GM12878 (cell line): Measurements from ENCODE around the gene ELMOD3. TPM values are rescaled to one million over a fixed set of nuclear protein-coding genes. Genes with fewer than 3 reads are reported as not detected.

Source experiments
- ATAC-seq: fragments of 200-7000 bp; cut with Tn5 transposase; 3 replicates; pipeline ENCODE4 v1.9.1; 2020; ENCODE audit warnings: mild to moderate bottlenecking, moderate library complexity
- BruUV-seq: library from RNA; stranded (reverse); fragments of 400-500 nt; replicated peaks from 2 replicates; lab custom pipeline; 2021; lab: Mats Ljungman, UMichigan
- CTCF ChIA-PET: fragments of 300-600 bp; sonication (Branson Sonifier 250); formaldehyde crosslinking; extraction: SDS; loops from one replicate; lab custom pipeline; 2021; ENCODE audit warnings: inconsistent platforms; lab: Yijun Ruan, JAX
- POLR2A ChIA-PET: fragments of 350-600 bp; formaldehyde crosslinking; extraction: SDS; loops from one replicate; lab custom pipeline; 2021; ENCODE audit warnings: inconsistent platforms; lab: Charles Lee
- RAD21 ChIA-PET: fragments of 300-600 bp; sonication (Branson Sonifier 250); formaldehyde crosslinking; loops from one replicate; lab custom pipeline; 2023; ENCODE audit warnings: antibody characterized with exemption; ENCODE audit not compliant: unreplicated experiment; lab: Charles Lee
- SMC1A ChIA-PET: fragments of 300-600 bp; sonication (Branson Sonifier 250); formaldehyde crosslinking; loops from one replicate; lab custom pipeline; 2023; ENCODE audit not compliant: unreplicated experiment, uncharacterized antibody; lab: Charles Lee
- DNase-seq: peaks from one replicate; pipeline ENCODE4 v3.0.0-alpha.2; 2011; ENCODE audit warnings: low read depth, low spot score
- FAIRE-seq: peaks from 3 replicates; lab custom pipeline; 2011; peaks lifted over from hg19 to GRCh38; lab: Jason Lieb, UNC
- H2AFZ ChIP-seq: 2 replicates; pipeline ENCODE4 v1.6.0; 2011; ENCODE audit warnings: low read depth, low read length, control low read depth; ENCODE audit not compliant: control insufficient read depth
- H3K27ac ChIP-seq: 2 replicates; pipeline ENCODE4 v1.5.1; 2011; ENCODE audit warnings: control low read depth; ENCODE audit not compliant: control insufficient read depth, insufficient read depth
- H3K27me3 ChIP-seq, 2 experiments: replicated peaks in 1 of 2; 2 replicates each; pipeline versions ENCODE4 v1.6.0 to v1.6.1; 2011; ENCODE audit warnings: low read length in 1 of 2; ENCODE audit not compliant: control insufficient read depth in 2 of 2, insufficient read depth in 2 of 2
- H3K36me3 ChIP-seq, 2 experiments: 2 replicates each; pipeline ENCODE4 v1.5.1; 2011; ENCODE audit warnings: low read length in 1 of 2; ENCODE audit not compliant: control insufficient read depth in 2 of 2, insufficient read depth in 2 of 2
- H3K4me1 ChIP-seq: 2 replicates; pipeline ENCODE4 v1.6.1; 2011; ENCODE audit warnings: mild to moderate bottlenecking, low read length, moderate library complexity, mixed read lengths; ENCODE audit not compliant: control insufficient read depth, insufficient read depth
- H3K4me2 ChIP-seq: 2 replicates; pipeline ENCODE4 v1.6.0; 2011; ENCODE audit warnings: control low read depth; ENCODE audit not compliant: control insufficient read depth, insufficient read depth
- H3K4me3 ChIP-seq: fragments of 200-600 bp; sonication (generic); 2 replicates; pipeline ENCODE4 v1.5.1; 2016
- H3K79me2 ChIP-seq: 2 replicates; pipeline ENCODE4 v1.6.0; 2011; ENCODE audit warnings: low read length; ENCODE audit not compliant: control insufficient read depth, insufficient read depth
- H3K9ac ChIP-seq: 2 replicates; pipeline ENCODE4 v1.8.0; 2011; ENCODE audit warnings: low read length, control low read depth, mixed read lengths; ENCODE audit not compliant: control insufficient read depth, insufficient read depth
- H3K9me3 ChIP-seq: replicated peaks from 3 replicates; pipeline ENCODE4 v1.5.1; 2011; ENCODE audit warnings: mild to moderate bottlenecking, low read length; ENCODE audit not compliant: control insufficient read depth, insufficient read depth
- H4K20me1 ChIP-seq: 2 replicates; pipeline ENCODE4 v1.6.0; 2011; ENCODE audit not compliant: control insufficient read depth, insufficient read depth
- DPF2 ChIP-seq: fragments of 450-650 bp; IDR thresholded peaks from 2 replicates; pipeline ENCODE4 v1.6.1; 2017; ENCODE audit warnings: mild to moderate bottlenecking
- EED ChIP-seq: sonication (generic); IDR thresholded peaks from 2 replicates; pipeline ENCODE4 v1.6.1; 2016; ENCODE audit warnings: antibody characterized with exemption, low read depth
- ETV6 ChIP-seq, 2 experiments: fragments of 450-650 bp in 1 of 2; IDR thresholded peaks in 1 of 2; conservative IDR thresholded peaks in 1 of 2; 2 replicates each; pipeline ENCODE4 v1.6.1; 2014; ENCODE audit warnings: antibody characterized with exemption in 1 of 2, borderline replicate concordance in 1 of 2, low read depth in 1 of 2, mild to moderate bottlenecking in 1 of 2, moderate library complexity in 1 of 2
- HSF1 ChIP-seq: fragments of 150-350 bp; IDR thresholded peaks from 2 replicates; pipeline ENCODE4 v1.6.1; 2014; ENCODE audit warnings: mild to moderate bottlenecking, low read depth, low read length
- JUNB ChIP-seq: IDR thresholded peaks from 2 replicates; pipeline ENCODE4 v1.6.1; 2016; ENCODE audit warnings: antibody characterized with exemption, mild to moderate bottlenecking
- POLR2A ChIP-seq: IDR thresholded peaks from 2 replicates; pipeline ENCODE4 v1.6.1; 2011; ENCODE audit warnings: low read depth, mild to moderate bottlenecking, low read length
- POLR2AphosphoS5 ChIP-seq: IDR thresholded peaks from 2 replicates; pipeline ENCODE4 v1.6.1; 2011; ENCODE audit warnings: mild to moderate bottlenecking, low read length, inconsistent platforms
- POU2F2 ChIP-seq: IDR thresholded peaks from 3 replicates; pipeline ENCODE4 v1.6.1; 2011; ENCODE audit warnings: low read depth, mild to moderate bottlenecking, low read length, borderline replicate concordance
- REST ChIP-seq: IDR thresholded peaks from 2 replicates; pipeline ENCODE4 v1.6.1; 2012; ENCODE audit warnings: mild to moderate bottlenecking, low read depth, low read length
- SKIL ChIP-seq: fragments of 450-650 bp; IDR thresholded peaks from 2 replicates; pipeline ENCODE4 v1.6.1; 2017; ENCODE audit warnings: mild to moderate bottlenecking, low read depth, inconsistent platforms; ENCODE audit not compliant: poor library complexity, severe bottlenecking
- SMARCA5 ChIP-seq: fragments of 450-650 bp; IDR thresholded peaks from 2 replicates; pipeline ENCODE4 v1.6.1; 2017; ENCODE audit warnings: mild to moderate bottlenecking
- SMC3 ChIP-seq: IDR thresholded peaks from 2 replicates; pipeline ENCODE4 v1.6.1; 2011; ENCODE audit warnings: low read length, improper control_type of control experiment, borderline replicate concordance
- TAF1 ChIP-seq: IDR thresholded peaks from 2 replicates; pipeline ENCODE4 v1.6.1; 2011; ENCODE audit warnings: mild to moderate bottlenecking, low read depth, low read length, borderline replicate concordance
- YY1 ChIP-seq: IDR thresholded peaks from 2 replicates; pipeline ENCODE4 v1.6.1; 2011; ENCODE audit warnings: low read depth, mild to moderate bottlenecking, low read length
- WGBS: methylation state at CpG from one replicate; pipeline ENCODE4 v1.1.6; 2016; ENCODE audit warnings: low lambda C conversion rate; ENCODE audit not compliant: insufficient replicate concordance, insufficient coverage; ENCODE audit errors: missing lambda C conversion rate; 5-methylcytosine and 5-hydroxymethylcytosine counted together
- in situ Hi-C: fragments of 300-500 bp; cut with MboI; formaldehyde crosslinking; loops from 9 replicates; pipeline ENCODE4 v1.14.3; 2018; ENCODE audit warnings: mixed read lengths
- intact Hi-C: fragments of 100-400 bp; cut with micrococcal nuclease; formaldehyde crosslinking; loops from one replicate; pipeline ENCODE4 v1.14.2; 2022; ENCODE audit not compliant: unreplicated experiment
- polyA plus RNA-seq, 11 experiments: library from polyadenylated mRNA; depleted of rRNA in 4 of 11; unstranded in 6 of 11; stranded (reverse) in 5 of 11; fragments of >200 nt; fragmentation: Nextera tagmentation in 4 of 11; fragmentation: Illumina TruSeq in 1 of 11; extraction: Ambion mirVana in 4 of 11; extraction: Trizol in 1 of 11; gene quantifications; 1 replicate in 1 of 11; 2 replicates in 10 of 11; pipeline versions ENCODE4 v1.2.1 to v1.2.3, GENCODE V29; 2011 to 2016; ENCODE audit warnings: inconsistent platforms in 2 of 11, missing spikeins in 2 of 11, low read depth in 1 of 11
- total RNA-seq, 4 experiments: library from RNA; depleted of rRNA in 3 of 4; stranded (reverse); fragments of >200 nt in 3 of 4; fragmentation: Illumina TruSeq in 1 of 4; extraction: Trizol in 1 of 4; gene quantifications; 2 replicates each; pipeline versions ENCODE4 v1.2.1 to v1.2.3, GENCODE V29; 2013 to 2021

Gene ELMOD3
- total and polyA plus RNA-seq, 10 of the 15 experiments (the other 5 are each of a cell fraction or from before 2014, with no cell fraction given): 1.2 to 19.1 (median 12.5) TPM

- TF ChIP-seq SKIL: no peak
- TF ChIP-seq, all 136 proteins: peak for 0
Observed at GRCh38 chr2:85325466-85325811, 29.1 kb upstream of the ELMOD3 start (continued).

- H2AFZ ChIP-seq: peak overlapping the region; percentile 35; the same call in 1 of the 2 replicates
- peak; percentile 87; the same call in 2 of the 3 replicates for TF ChIP-seq POU2F2
- peak; percentile 52; the same call in 1 of the 2 replicates for TF ChIP-seq POLR2A
- TF ChIP-seq POLR2AphosphoS5: no peak
- TF ChIP-seq SMC3: no peak
- TF ChIP-seq JUNB: 0 out of 2 replicates have a peak, but pooled peaks have one; percentile 22
- TF ChIP-seq DPF2: no peak
- no peak for TF ChIP-seq REST
- TF ChIP-seq SMARCA5: no peak
- no peak for TF ChIP-seq HSF1
- 0 out of 2 replicates have a peak, but pooled peaks have one; percentile 29 for TF ChIP-seq EED
- peak in 1 of 2 experiments; percentile 78; a peak in 2 of 4 replicates for TF ChIP-seq ETV6 (conservative IDR thresholded peaks at IDR 0.05 in 1 of 2, IDR thresholded peaks at IDR 0.05 in 1 of 2; ENCODE audit: borderline replicate concordance in 1 of 2, low read depth in 1 of 2)
- TF ChIP-seq TAF1: peak; percentile 26; the same call in 1 of the 2 replicates
- peak; percentile 75 for TF ChIP-seq YY1
Observed at GRCh38 chr2:85326406-85327159, 28.0 kb upstream of the ELMOD3 start.

More at GRCh38 chr2:85326406-85327159, 28.0 kb upstream of the ELMOD3 start:
- FAIRE-seq (no peak), ATAC-seq (peak; percentile 31), DNase-seq (no peak)
- Histone ChIP-seq H4K20me1 (peaks cover 10% of the 10 kb centered on the region), H3K27me3 (no peaks in the 10 kb centered on the region), H3K9me3 (no peaks in the 10 kb centered on the region), H3K4me3 (peak overlapping the region; percentile 98), H3K4me2 (peak overlapping the region; percentile 86), H3K27ac (peak overlapping the region; percentile 99), H3K36me3 (peaks cover 10 to 28% of the 10 kb centered on the region in 2 experiments), H3K79me2 (peaks cover 64% of the 10 kb centered on the region), H3K4me1 (peaks cover 16% of the 10 kb centered on the region), H3K9ac (peak overlapping the region; percentile 97)
- SMC1A ChIA-PET: interaction anchor here (1.4 to 2.2 kb wide), 3 partner anchors 17 to 30 kb away, joined by 3 to 6 read pairs (median 5); no protein-coding TSS in a partner anchor
- CTCF ChIA-PET: interaction anchor here (1.2 to 2.7 kb wide), 4 partner anchors 27 to 93 kb away, joined by 3 to 17 read pairs (median 5); partner anchors contain the start of genes ELMOD3 and RETSAT
- in situ Hi-C loops (no loop called here), intact Hi-C loops (loop anchor here (5.0 kb wide), 1 partner anchor 226 kb away; no protein-coding TSS in a partner anchor)
- BruUV-seq: no TSS peak
- under 1% methylated on average over 32 of the region's 32 CpGs for WGBS
- RAD21 ChIA-PET: interaction anchor here (0.8 to 2.4 kb wide), 9 partner anchors 12 to 382 kb away, joined by 3 to 6 read pairs (median 3); partner anchors contain the start of genes ELMOD3, RETSAT and RNF181
- POLR2A ChIA-PET: interaction anchor here (0.6 to 3.5 kb wide), 10 partner anchors 8 to 877 kb away, joined by 3 to 20 read pairs (median 6); partner anchors contain the start of genes ELMOD3, MAT2A and RETSAT
